HG03280 (cell line): ENCODE data around the gene JAG1.

Source experiments
- ATAC-seq: cut with Tn5 transposase; IDR thresholded peaks from one replicate; pipeline ENCODE4 v1.9.1; 2021; ENCODE audit warnings: mild to moderate bottlenecking, moderate library complexity; ENCODE audit not compliant: unreplicated experiment

Gene JAG1

GRCh38 chr20:10699941-10700340, 26.1 kb upstream of the JAG1 start:
- ATAC-seq = no peak

DNA sequence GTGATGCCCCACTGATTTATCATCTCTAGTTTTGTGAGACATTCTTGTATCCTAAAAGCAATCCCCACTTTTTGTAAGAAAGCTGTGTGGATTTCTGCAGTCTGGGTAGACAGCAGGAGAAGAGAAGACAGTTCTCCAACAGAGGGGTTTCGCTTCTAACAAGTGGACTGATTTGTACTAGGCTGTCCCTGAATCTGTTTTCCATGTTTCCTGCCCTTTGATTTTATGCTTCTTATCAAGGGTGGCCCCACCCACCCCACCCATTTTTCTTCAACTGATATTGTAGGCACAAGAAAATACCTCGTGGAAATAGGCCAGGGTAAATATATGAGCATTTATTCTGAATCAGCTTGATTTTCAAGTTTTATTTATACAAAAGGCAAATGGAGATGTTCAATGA, 25.7 kb upstream of the JAG1 start:
- ATAC-seq = no peak

DNA sequence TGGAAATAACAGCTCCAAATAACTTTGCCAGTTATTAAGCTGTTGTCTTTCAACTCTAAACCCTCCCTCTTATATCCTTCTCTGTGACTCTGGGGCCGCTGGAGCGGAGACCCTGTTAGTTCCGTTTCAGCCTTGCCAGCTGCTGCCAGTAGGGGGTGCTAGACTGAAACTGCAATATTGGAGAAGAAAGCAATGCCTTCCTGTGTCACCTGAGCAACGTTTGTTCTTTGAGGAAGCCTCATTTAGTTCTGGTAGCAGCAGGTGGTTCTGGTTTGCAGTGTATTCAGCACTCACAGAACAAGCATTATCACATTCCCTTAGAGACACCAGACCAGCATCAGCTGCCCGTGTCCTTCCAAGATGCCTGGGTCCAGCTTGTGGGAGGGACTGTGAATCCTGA, 22.9 kb upstream of the JAG1 start:
- ATAC-seq = no peak

- ATAC-seq = no peak
Observed at GRCh38 chr20:10689385-10689784, 15.6 kb upstream of the JAG1 start.

- no peak for ATAC-seq
Observed at GRCh38 chr20:10687895-10688294, 14.1 kb upstream of the JAG1 start.

DNA sequence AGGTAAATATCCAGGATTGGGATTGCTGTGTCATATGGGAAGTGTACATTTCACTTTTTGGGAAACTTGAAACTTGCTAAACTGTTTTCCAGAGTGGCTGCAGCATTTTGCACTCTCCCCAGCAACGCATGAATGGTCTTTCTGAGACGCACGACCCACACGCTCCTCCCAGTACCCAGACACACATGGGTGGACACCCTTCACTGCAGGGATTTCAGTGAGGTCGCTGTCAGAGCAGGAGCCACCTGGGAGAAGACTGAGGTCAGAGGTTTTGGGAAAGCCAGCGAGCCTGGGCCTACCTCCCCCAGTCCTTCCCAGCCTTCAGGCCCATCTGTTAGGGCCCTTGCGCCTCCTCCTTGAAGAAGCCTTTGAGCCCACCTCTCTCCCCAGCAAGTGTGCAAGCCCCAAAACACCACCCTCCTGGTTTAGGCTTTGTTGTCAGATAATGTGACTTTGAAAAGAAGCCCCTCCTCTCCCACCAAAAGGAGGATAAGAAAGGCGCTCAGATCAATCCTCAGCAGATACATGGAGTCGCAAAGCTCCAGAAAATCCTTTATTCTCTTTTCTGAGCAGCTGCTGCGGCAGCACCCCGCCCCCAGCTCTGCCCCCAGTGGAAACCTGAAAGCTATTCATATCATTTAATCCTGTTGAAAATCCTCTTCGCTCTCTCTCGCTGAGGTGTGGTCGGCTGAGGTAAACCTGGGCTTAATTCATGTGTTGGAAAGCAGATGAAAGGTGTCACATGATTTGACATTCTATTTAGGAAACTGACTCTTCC, 12.7 kb upstream of the JAG1 start:
- ATAC-seq = no peak

GRCh38 chr20:10683537-10683936, 9.7 kb upstream of the JAG1 start:
- ATAC-seq = no peak

DNA sequence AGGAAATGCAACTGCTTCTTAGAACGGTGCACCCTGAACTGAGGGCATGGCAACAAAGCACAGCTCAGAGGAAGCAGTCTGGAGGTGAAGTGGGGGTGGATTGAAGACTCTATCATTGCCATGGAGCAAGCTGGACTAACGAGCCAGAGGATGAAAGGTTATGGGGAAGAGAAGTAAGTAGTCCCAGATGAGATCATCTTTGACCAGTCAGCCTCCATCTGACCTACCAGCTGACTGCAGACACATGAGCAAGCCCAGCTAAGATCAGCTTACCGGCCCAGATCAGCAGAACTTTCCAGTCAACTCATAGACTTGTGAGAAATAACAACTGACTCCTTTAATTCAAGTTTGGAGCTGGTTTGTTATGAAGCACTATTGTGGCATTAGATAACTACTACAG, 9.1 kb upstream of the JAG1 start:
- no peak for ATAC-seq

GRCh38 chr20:10681494-10681893, 7.7 kb upstream of the JAG1 start:
- ATAC-seq = no peak

DNA sequence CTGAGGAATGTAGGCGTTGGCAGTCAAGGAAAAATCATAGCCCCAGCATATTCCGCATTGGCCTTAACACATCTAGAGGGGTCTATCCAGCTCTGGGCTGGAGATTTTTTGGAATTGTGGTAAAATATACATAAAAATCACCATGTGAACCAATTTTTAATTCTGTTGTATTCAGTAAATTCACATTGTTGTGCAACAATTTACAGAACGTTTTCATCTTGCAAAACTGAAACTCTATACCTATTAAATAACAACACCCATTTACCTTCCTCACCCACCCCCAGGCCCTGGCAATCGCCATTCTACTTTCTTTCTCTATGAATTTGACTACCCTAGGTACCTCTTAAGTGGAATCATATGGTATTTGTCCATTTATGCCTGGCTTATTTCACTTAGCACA, 6.8 kb upstream of the JAG1 start:
- ATAC-seq = no peak

DNA sequence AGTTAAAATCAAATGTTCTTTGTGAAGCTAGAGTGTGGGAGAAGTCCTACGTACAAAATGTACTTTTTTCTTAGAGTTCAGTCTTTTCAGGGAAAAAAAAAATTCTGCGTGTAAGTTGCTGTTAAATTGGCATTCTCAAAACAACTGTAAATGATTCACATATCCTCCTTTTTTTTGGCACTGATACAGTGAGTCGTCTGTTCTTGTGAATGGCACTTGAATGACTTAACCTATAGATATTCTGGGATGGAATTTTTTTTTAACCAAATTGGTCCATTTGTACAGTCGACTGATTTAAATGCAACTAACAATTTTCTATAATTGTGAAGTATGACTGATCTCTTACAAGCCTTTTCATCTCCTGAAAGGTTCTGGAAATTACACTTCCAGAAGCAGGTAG, 5.5 kb upstream of the JAG1 start:
- ATAC-seq = no peak

- no peak for ATAC-seq
Observed at GRCh38 chr20:10676518-10676917, 2.7 kb upstream of the JAG1 start.

GRCh38 chr20:10675450-10675848, 1.6 kb upstream of the JAG1 start:
- no peak for ATAC-seq

- ATAC-seq = peak; percentile 41
Observed at GRCh38 chr20:10674684-10675449, 1.1 kb upstream of the JAG1 start.

DNA sequence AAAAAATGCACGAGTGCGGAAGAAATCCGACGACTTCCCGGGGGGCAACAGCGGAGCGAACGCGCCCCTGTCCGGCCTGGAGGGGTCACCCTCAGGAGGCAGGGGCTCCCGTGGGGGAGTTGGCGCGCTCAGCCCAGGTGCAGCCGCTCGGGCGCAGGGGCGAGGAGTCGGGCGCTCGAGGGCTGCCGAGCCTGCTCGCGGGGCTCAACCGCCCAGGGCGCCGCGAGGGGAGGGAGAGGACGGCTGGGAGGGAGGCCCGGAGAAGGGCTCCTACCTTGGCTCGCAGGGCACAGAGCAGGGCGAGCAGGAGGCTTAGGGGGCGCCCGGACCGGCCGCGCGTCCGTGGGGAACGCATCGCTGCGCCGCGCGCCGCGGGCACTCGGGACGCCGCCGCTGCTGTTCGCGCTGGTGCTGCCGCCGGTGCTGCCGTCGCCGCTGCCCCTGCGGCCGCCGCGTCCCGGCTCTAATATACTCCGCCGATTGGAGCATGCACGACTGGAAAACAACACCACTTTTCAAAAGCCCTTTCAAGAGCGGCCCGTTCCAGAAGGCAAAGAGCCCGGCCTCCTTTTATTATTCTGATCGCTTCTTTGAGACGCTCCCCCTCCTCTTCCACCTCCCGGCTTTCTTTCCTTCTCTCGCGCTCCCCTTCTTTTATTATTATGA, 490 bp downstream of the JAG1 start:
- no peak for ATAC-seq

GRCh38 chr20:10672624-10673127, 1.1 kb downstream of the JAG1 start:
- ATAC-seq = no peak

DNA sequence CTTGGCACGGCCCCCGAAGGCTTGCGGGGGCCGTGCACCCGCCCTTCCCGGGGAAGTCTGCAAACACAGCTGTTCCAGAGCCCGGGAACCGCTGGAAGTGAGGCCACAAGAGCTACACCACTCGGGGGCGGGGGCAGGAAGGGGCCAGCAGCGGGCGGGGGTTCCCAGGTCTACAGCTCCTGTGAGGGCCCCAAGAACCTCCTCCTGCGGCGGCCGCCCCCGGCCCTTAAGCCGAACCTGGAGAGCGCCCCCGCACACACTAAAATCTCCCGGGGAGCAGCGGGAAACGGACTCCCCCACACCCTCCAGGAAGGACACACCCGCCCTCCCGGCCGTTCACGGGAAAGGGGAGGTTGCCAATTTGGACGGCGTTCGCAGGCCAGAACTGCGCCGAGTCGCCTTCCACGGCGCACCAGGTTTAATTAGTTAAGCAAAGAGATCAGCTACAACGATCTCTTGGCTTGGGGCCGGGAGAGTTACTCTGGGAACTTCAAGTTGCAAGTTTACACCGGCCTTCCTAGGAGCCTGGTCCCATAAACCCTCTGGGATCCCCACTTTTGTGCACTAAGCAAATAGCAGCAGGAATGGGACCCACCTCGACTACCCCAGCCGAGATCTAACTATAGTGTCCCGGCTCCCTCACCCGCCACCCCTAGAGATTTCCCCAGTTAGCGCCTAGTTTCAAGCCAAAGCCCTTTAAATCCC, 1.7 kb downstream of the JAG1 start:
- no peak for ATAC-seq

- peak; percentile 36 for ATAC-seq
Observed at GRCh38 chr20:10671221-10671918, 2.4 kb downstream of the JAG1 start.

GRCh38 chr20:10670501-10671220, 3.1 kb downstream of the JAG1 start:
- peak; percentile 16 for ATAC-seq
